IPS-15b (cell line): ENCODE measurements around the gene ARHGAP25.

Experiments
- H3K27me3 ChIP-seq: one replicate; pipeline ENCODE4 v1.6.1; 2013; ENCODE audit warnings: low read length; ENCODE audit not compliant: control insufficient read depth, insufficient read depth
- H3K36me3 ChIP-seq: one replicate; pipeline ENCODE4 v1.6.1; 2013; ENCODE audit warnings: low read length; ENCODE audit not compliant: control insufficient read depth, insufficient read depth
- H3K4me1 ChIP-seq: one replicate; pipeline ENCODE4 v1.6.1; 2013; ENCODE audit warnings: mild to moderate bottlenecking, low read length; ENCODE audit not compliant: control insufficient read depth, insufficient read depth
- H3K4me3 ChIP-seq: one replicate; pipeline ENCODE4 v1.5.1; 2013; ENCODE audit warnings: low read depth, low read length
- H3K9ac ChIP-seq: one replicate; pipeline ENCODE4 v1.6.1; 2013; ENCODE audit warnings: low read depth, mild to moderate bottlenecking, low read length
- H3K9me3 ChIP-seq: one replicate; pipeline ENCODE4 v1.6.1; 2013; ENCODE audit warnings: mild to moderate bottlenecking, low read length; ENCODE audit not compliant: control insufficient read depth, insufficient read depth

Gene ARHGAP25

DNA sequence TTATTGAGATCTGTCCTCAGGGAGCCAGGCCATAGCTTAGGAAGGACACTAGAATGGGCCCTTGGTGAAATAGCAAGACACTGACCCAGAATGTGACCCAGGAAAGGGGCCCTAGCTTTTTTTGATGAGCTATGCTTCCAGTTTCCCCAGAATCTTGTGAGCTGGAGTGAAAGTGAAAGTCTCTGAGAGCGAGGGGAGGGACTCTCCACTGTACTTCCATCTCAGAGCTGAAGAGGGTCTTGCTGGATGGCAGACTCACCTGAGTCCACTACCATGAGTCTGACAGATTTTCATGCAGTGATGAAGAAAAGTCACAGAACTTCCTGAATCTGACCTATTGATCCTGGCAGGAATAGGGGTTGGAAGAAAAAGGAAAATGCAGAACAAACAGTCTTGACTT is 3.1 kb downstream of the ARHGAP25 start:
- no peaks in the 10 kb centered on the region for H3K27me3 ChIP-seq
- no peaks in the 10 kb centered on the region for H3K9me3 ChIP-seq
- no peaks in the 10 kb centered on the region for H3K4me1 ChIP-seq
- H3K36me3 ChIP-seq, result no peaks in the 10 kb centered on the region
- no peak overlapping the region for H3K9ac ChIP-seq
- H3K4me3 ChIP-seq, result no peak overlapping the region

DNA sequence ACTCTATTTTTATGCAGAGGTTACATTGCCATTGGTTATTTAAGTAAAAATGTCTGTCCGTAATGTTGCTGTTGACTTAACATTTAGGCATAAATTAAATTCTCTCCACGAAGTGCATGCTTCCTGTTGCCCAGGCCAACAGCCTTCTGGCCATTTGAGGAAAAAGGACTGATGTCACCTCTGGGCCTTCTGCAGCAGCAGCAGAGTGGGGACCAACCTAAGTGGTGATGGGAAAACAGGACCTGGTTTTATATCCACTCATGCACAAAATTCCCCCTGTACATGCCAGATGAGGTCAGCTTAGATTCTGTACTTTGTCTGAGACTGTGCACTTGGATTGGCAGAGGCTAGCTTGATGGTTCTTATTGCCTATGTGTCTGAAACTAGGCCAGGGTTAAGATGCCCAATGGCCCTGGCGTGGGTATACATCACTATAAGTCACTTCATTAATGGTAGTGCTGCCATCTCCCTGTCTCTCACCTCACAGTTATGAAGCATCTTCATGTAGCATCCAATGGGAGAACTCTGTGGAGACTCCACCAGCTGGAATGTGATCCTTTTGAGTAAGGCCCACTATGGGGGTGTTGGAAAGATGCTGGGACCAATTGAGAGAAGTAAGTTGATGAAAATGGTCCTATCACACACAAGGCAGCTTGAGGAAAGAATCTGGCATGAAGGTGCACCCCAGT is 4.4 kb downstream of the ARHGAP25 start:
- no peaks in the 10 kb centered on the region for H3K4me1 ChIP-seq
- H3K9me3 ChIP-seq, result no peaks in the 10 kb centered on the region
- H3K9ac ChIP-seq, result no peak overlapping the region
- no peak overlapping the region for H3K4me3 ChIP-seq
- no peaks in the 10 kb centered on the region for H3K36me3 ChIP-seq
- no peaks in the 10 kb centered on the region for H3K27me3 ChIP-seq

DNA sequence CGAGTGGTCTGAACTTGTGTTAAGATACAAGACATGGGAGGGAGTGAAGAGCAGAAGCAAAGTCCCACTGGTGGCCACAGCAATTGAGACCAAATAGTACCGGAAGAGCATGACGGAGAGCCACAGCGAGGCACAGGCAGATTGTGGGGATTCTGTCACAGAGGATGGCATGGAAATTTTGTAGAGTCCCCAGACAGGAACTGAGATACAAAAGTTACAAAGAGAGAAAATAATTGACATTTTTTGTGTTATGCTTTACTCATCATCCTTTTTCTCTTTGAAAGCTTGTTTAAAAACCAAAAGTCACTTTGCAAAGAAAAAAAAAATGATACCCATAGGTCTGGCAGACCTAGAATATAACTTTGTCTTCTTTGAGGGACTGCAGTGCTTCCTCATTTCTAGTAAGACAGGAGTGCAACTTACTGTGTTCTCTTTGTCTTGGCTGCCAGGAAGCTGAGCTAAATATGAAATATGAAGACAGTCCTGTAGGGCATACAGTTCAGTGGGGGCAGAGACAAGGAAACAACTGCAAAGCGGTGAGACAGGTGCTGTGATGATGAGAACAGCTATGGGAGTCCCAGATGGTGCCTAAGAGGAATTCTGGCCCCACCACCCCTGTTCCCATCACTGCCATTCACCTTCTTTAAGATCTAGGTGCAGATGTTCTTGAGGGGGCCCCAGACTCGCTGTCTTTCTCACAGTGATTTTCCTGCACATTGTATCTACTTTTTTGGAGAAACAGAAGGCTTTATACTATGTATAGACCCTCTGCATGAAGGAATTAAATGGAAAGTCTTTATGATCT is 5.2 kb downstream of the ARHGAP25 start:
- H3K4me3 ChIP-seq, result no peak overlapping the region
- no peaks in the 10 kb centered on the region for H3K27me3 ChIP-seq
- no peaks in the 10 kb centered on the region for H3K9me3 ChIP-seq
- H3K36me3 ChIP-seq, result no peaks in the 10 kb centered on the region
- peaks cover 7% of the 10 kb centered on the region for H3K4me1 ChIP-seq
- H3K9ac ChIP-seq, result no peak overlapping the region

DNA sequence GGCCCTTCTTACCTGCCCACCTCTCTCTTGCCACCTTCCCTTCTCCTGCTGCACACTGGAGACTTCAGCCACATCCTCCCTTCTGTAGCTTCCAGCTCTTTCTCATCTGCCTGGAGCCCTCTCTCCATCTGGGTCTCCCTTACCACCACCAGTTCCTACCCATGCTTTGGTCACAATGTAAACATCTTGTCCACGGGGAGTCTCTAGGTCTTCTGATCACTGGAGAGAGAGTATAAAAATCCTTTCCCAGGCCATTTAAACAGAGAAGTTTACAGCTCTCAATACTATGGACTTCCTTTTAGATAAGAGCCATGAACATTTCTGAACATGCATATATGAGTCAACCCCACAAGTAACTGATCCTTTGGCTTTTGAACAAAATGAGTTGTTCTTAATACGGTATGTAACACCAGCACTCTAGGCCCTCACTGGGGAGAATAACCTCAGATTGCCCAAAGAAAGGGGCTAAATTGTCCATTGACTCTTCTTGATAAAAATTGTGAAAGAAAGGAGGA is 5.8 kb downstream of the ARHGAP25 start:
- Histone ChIP-seq H3K4me1 (peaks cover 7% of the 10 kb centered on the region), H3K9ac (no peak overlapping the region), H3K4me3 (no peak overlapping the region), H3K36me3 (no peaks in the 10 kb centered on the region), H3K9me3 (no peaks in the 10 kb centered on the region), H3K27me3 (no peaks in the 10 kb centered on the region)

DNA sequence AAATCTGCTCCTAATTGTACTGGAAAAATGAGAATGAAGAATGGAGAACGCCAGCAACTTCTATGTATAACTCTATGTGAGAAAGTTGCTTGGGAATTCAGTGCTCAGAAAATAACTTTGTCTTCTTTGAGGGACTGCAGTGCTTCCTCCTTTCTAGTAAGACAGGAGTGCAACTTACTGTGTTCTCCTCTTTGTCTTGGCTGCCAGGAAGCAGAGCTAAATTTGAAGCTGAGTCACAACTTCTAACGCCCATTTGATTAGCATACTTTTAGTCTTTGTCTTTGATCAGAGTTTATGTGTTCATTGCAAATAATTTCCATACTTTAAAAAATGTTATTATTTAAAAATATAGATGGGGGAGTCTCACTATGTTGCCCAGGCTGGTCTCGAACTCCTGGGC is 6.6 kb downstream of the ARHGAP25 start:
- no peaks in the 10 kb centered on the region for H3K27me3 ChIP-seq
- no peaks in the 10 kb centered on the region for H3K9me3 ChIP-seq
- H3K9ac ChIP-seq, result no peak overlapping the region
- peaks cover 7% of the 10 kb centered on the region for H3K4me1 ChIP-seq
- H3K36me3 ChIP-seq, result no peaks in the 10 kb centered on the region
- H3K4me3 ChIP-seq, result no peak overlapping the region

DNA sequence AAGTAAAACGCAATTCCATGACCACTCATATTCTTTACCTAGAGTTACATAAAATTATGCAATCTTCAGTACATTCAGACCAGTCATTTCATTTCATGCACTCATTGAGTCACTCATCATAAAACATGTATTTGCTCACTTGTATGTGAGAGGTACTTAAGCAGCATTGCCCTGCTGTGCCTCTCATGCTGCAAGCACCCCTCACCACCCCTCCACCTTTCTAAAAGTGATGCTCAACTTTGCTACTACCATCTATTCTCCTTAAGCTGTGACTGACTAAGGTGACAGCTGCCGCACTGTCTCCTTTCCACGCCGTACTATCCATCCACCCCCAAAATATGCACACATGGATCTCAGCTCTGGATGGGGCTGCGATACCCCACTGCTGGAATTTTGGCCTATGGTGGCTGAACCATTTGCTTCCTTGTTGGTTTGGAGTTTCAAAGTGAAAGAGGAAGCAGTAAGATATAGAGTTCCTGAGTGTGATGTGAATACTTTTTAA is 7.2 kb downstream of the ARHGAP25 start:
- no peaks in the 10 kb centered on the region for H3K27me3 ChIP-seq
- no peak overlapping the region for H3K4me3 ChIP-seq
- H3K36me3 ChIP-seq, result no peaks in the 10 kb centered on the region
- no peaks in the 10 kb centered on the region for H3K9me3 ChIP-seq
- H3K9ac ChIP-seq, result no peak overlapping the region
- peaks cover 7% of the 10 kb centered on the region for H3K4me1 ChIP-seq

DNA sequence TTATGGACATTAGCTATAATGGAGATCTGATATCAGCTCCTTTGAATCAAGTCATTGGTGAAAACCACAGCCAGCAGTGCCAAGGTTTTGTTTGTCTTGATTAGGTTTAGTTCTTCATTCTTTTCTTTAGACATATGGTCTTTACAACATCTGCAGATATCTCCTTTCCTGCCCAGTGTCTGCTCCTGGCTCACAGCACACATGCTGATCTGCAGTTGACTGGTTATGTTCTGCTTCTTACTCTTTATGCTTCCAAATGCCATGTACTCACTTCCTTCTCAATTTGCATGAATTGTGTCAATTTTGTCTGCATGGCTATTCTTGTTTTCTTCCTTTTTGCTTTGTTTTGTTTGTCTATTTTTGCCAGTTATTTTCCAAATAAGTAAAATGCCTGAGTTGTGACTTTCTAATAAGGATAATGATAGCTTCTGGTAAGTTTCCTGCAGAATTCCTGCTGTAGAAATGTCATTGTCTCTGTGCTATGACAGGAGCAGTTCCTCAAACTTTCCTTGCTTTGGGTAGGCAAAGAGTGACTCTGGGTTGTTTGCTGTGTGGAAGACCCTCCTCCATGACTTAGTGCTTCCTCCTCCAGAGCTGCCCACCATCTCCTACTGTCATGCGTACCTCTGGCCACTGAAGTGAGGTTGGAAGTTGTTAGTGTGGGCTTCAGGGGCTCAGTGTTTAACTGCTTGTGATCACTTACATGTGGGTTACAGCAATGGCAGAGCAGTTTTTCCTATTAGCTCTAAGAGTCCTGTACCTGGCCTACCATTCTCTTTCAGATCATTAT is 8.2 kb downstream of the ARHGAP25 start:
- Histone ChIP-seq H3K36me3 (no peaks in the 10 kb centered on the region), H3K4me1 (peaks cover 7% of the 10 kb centered on the region), H3K27me3 (no peaks in the 10 kb centered on the region), H3K9ac (no peak overlapping the region), H3K9me3 (no peaks in the 10 kb centered on the region), H3K4me3 (no peak overlapping the region)

DNA sequence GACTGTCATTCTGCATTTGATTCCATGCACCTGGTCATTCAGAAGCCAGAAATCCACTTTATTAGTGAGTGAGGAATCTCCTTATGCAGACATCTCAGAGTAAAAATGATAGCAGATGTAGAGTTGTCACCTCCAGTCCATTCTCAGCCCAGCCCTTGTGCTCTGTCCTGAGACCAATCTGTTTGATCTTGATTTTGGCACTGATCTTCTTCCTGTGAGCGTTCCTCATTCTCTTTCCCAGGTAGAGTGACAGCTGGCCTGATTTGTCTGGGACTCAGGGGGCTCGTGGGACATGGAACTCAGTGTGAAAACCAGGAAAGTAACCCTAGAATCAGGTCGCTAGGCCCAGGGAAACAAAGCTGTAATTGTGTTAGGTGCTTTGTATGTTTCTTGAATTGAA is 8.9 kb downstream of the ARHGAP25 start:
- Histone ChIP-seq H3K9ac (no peak overlapping the region), H3K9me3 (no peaks in the 10 kb centered on the region), H3K36me3 (no peaks in the 10 kb centered on the region), H3K27me3 (no peaks in the 10 kb centered on the region), H3K4me3 (no peak overlapping the region), H3K4me1 (peaks cover 7% of the 10 kb centered on the region)

DNA sequence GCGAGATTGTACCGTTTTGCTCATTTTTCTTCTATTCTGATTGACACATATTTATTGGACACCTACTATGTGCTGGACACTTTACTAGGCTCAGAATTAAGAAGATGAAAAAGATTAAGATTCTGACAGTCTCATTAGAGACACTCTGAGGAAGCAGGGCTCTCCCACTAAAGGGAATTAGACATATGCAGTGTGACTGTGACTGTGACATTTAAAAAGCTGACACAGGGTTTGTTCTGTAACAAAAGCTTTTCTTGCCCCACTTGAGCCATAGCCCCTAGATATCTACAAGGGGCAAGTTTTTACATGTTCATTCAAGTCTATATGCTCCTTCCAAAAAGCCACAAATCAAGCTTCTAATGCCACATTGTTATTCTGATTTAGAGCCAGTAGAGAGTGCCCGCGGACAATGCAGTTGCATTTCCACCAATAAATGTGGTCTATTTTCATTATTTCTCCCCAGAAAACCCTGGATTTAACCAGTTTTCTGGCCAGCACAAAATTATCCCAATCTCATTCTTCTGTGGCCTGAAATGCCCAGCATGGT is 9.8 kb downstream of the ARHGAP25 start:
- no peaks in the 10 kb centered on the region for H3K9me3 ChIP-seq
- H3K9ac ChIP-seq, result no peak overlapping the region
- no peak overlapping the region for H3K4me3 ChIP-seq
- H3K36me3 ChIP-seq, result no peaks in the 10 kb centered on the region
- no peaks in the 10 kb centered on the region for H3K27me3 ChIP-seq
- H3K4me1 ChIP-seq, result peaks cover 7% of the 10 kb centered on the region

DNA sequence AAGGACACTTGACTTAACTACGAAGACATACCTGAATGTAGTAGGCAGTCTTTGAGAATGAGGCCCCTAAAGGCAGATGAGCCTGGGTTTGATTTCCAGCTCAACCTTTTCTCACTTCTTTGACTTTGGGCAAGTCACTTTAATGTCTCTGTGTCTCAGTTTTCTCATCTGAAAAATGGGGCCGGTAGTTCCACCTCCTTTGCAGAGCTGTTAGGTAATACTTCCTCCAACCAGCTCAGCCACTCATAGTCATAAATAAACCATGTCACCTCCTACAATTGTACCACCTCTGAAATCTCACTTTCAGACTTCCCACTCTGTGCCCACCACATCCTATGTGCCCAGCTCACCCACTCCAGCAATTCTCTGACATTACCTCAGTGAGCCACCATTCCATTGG is 10.4 kb downstream of the ARHGAP25 start:
- Histone ChIP-seq H3K27me3 (no peaks in the 10 kb centered on the region), H3K9ac (no peak overlapping the region), H3K9me3 (no peaks in the 10 kb centered on the region), H3K36me3 (no peaks in the 10 kb centered on the region), H3K4me1 (peaks cover 7% of the 10 kb centered on the region), H3K4me3 (no peak overlapping the region)

DNA sequence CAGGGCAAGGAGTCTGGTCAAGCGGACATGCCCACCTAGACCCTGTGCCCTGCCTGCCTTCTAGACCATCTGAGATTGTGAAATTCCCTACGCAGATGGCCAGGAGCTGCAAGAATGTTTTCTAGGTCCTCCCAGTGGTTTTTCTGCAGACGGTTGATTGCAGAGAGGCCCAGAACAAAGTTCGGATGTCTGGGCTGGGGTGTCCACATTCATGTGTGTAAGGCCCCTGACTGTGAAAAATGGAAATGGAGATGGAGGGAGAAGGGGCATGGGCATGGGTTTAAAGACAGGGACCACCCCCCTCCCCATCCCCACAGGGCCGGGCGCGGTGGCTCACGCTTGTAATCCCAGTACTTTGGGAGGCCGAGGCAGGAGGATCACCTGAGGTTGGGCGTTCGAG is 11.8 kb downstream of the ARHGAP25 start:
- Histone ChIP-seq H3K9me3 (no peaks in the 10 kb centered on the region), H3K36me3 (no peaks in the 10 kb centered on the region), H3K4me3 (no peak overlapping the region), H3K9ac (no peak overlapping the region), H3K27me3 (no peaks in the 10 kb centered on the region), H3K4me1 (peaks cover 7% of the 10 kb centered on the region)
